ENCODE data around the gene MVD.

- no peak for TF ChIP-seq POLR2A (IDR thresholded peaks at IDR 0.05)
- no peak for TF ChIP-seq CTCF (IDR thresholded peaks at IDR 0.05)
These were observed 51.7 kb downstream of the MVD start for GRCh38 chr16:88610909-88611812.

Measured in esophagus squamous epithelium (tissue), 4 donors.